Aorta (tissue), 5 donors: ENCODE results near the gene FAM131A. TPM values are rescaled to one million over a fixed set of nuclear protein-coding genes. Genes with fewer than 3 reads are reported as not detected.

Experiments
- ATAC-seq: fragments of 200-7000 bp; cut with Tn5 transposase; one replicate; pipeline ENCODE4 v1.9.1; 2022; ENCODE audit warnings: moderate library complexity; ENCODE audit not compliant: low FRiP score
- DNase-seq, 2 donors: peaks; one replicate each; pipeline ENCODE4 v3.0.0-alpha.2; 2020
- H3K27ac ChIP-seq, 2 donors: one replicate each; pipeline ENCODE4 v1.5.1; 2013; ENCODE audit warnings: low read length in 2 of 2, mild to moderate bottlenecking in 2 of 2, moderate library complexity in 2 of 2, control low read depth in 1 of 2, inconsistent platforms in 1 of 2, low read depth in 1 of 2
- H3K27me3 ChIP-seq, 2 donors: one replicate each; pipeline ENCODE4 v1.6.1; 2013; ENCODE audit warnings: control low read depth in 1 of 2, low read length in 1 of 2, mild to moderate bottlenecking in 1 of 2, moderate library complexity in 1 of 2; ENCODE audit not compliant: insufficient read depth in 2 of 2, control insufficient read depth in 1 of 2
- H3K36me3 ChIP-seq, 2 donors: one replicate each; pipeline ENCODE4 v1.6.1; 2013; ENCODE audit warnings: control low read depth in 1 of 2, low read length in 1 of 2, mild to moderate bottlenecking in 1 of 2; ENCODE audit not compliant: insufficient read depth in 2 of 2, control insufficient read depth in 1 of 2
- H3K4me1 ChIP-seq, 2 donors: one replicate each; pipeline ENCODE4 v1.6.1; 2013; ENCODE audit warnings: low read length in 2 of 2, control low read depth in 1 of 2, mild to moderate bottlenecking in 1 of 2, moderate library complexity in 1 of 2; ENCODE audit not compliant: insufficient read depth in 2 of 2, control insufficient read depth in 1 of 2
- H3K4me3 ChIP-seq, 2 donors: one replicate each; pipeline ENCODE4 v1.5.1; 2013; ENCODE audit warnings: low read length in 2 of 2, control low read depth in 1 of 2, mild to moderate bottlenecking in 1 of 2
- H3K9me3 ChIP-seq: one replicate; pipeline ENCODE4 v1.6.1; 2013; ENCODE audit warnings: mild to moderate bottlenecking, low read length; ENCODE audit not compliant: control insufficient read depth
- WGBS, 2 donors: extraction: QIAGEN DNeasy Blood & Tissue Kit; methylation state at CpG; one replicate each; pipeline ENCODE4 v1.1.7; 2013; 5-methylcytosine and 5-hydroxymethylcytosine counted together
- intact Hi-C, 2 donors: fragments of 100-400 bp; cut with DNase I; formaldehyde crosslinking; loops; one replicate each; pipeline versions ENCODE4 v1.14.2 to v1.15.0; 2022
- polyA plus RNA-seq, 2 donors: library from polyadenylated mRNA; stranded (reverse); fragments of 200-250 nt; gene quantifications; one replicate each; pipeline ENCODE4 v1.2.3, GENCODE V29; 2013
- total RNA-seq, 2 donors: library from RNA; stranded (reverse); fragmentation: NEBNext Ultra II Directional; extraction: Animal tissue kit (Norgen Biotek cat#: 25700); gene quantifications; one replicate each; pipeline ENCODE4 v1.2.1, GENCODE V29; 2021
- donor health status: healthy with polysubstance abuse.
- donor health status: Bipolar disorder and iron deficiency.
- donor health status: DM: no; HTN: no; CAD: no.
- donor health status: DM: no; HTN: no; CAD: no.
- donor health status: DM: yes; HTN: yes; CAD: no.

The FAM131A gene
- total and polyA plus RNA-seq, 4 donors: 10.6 to 40.6 (median 27.7) TPM

DNA sequence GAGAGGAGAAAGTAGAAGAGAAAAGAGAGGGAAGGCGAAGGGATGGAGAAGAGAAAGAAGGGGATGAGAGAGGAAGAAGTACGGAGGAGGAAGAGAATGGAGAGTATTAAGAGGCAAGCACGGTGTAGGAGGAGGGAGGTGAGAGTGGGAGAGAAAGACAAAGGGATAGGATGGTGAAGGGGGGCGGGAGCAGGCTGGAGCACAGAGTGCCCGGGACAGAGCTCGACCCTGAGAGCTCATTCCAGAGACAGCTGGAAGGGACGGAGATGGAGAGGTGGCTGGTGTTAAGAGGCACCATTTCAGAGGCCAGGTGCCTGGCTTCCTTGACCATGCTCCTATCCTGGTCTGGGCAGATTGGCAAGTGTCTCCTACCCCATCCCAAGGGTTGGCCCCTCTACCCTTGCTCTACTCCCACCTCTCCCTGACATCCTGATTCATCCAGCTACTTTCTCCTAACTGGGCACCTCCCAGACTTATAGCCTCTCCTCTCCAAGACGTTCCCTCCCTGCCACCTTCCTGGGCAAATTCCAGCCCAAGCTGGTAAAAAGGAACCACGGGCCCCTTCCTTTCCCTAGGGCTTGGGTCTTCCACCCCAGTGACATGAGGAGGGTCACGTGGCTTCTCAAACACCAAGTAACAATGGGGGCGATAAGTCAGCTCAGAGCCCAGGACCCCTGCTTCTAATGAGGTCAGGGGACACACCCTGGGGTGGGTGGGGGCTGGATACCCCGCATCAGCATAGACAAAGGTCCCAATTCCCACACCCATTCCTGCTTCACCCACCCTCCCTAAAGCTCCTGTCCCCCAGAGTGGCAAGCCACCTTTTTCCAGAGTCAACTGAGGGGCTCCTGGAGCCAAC is 22.9 kb downstream of the FAM131A start:
- no peaks in the 10 kb centered on the region for H3K4me1 ChIP-seq
- intact Hi-C loops: loop anchor here in 1 of 2 donors (2.0 kb wide), 1 partner anchor 21 kb away; no protein-coding TSS in a partner anchor
- ATAC-seq: no peak
- WGBS, 2 donors: 82 to 84% methylated on average over 12 of the region's 12 CpGs
- no peak overlapping the region for H3K27ac ChIP-seq
- no peaks in the 10 kb centered on the region for H3K36me3 ChIP-seq
- H3K4me3 ChIP-seq: no peak overlapping the region
- no peaks in the 10 kb centered on the region for H3K27me3 ChIP-seq
- DNase-seq: no peak
- H3K9me3 ChIP-seq: no peaks in the 10 kb centered on the region

DNA sequence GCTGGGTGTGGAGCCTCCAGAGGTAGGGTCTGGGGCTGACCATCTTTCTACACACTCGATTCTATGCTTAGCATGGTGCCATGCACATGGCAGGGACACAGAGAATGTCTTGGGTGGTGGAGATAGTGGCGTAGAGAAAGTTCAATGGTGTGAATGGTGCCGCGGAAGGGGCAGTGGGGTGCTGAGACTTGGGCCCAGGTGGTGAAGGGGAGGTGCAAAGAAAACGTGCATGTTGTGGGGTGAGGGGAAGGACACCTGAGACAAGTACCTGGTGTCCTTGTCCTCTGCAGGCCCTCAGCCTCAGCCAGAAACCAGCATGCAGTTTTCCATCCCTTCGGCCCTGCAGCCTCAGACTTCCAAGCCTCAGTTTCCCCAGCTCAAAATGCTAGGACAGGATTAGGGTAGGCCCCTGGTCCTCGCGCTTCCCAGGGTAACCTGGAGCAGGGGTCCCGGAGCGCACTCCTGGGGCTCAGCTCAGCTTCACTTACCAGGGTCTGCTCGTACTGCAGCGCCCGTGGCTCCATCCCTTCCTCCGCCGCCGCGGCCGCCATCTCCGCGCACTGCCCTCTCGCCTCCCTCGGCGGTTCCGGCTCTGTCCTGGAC is 23.6 kb downstream of the FAM131A start:
- intact Hi-C loops: loop anchor here in 1 of 2 donors (2.0 kb wide), 1 partner anchor 22 kb away; no protein-coding TSS in a partner anchor
- Histone ChIP-seq H3K4me1 (no peaks in the 10 kb centered on the region), H3K9me3 (no peaks in the 10 kb centered on the region), H3K36me3 (no peaks in the 10 kb centered on the region), H3K27me3 (no peaks in the 10 kb centered on the region), H3K27ac (peak overlapping the region; percentile 25 to 53), H3K4me3 (peak overlapping the region; percentile 78 to 85)
- 7 to 9% methylated on average over 24 of the region's 24 CpGs for WGBS, 2 donors
- no peak for ATAC-seq
- no peak for DNase-seq

DNA sequence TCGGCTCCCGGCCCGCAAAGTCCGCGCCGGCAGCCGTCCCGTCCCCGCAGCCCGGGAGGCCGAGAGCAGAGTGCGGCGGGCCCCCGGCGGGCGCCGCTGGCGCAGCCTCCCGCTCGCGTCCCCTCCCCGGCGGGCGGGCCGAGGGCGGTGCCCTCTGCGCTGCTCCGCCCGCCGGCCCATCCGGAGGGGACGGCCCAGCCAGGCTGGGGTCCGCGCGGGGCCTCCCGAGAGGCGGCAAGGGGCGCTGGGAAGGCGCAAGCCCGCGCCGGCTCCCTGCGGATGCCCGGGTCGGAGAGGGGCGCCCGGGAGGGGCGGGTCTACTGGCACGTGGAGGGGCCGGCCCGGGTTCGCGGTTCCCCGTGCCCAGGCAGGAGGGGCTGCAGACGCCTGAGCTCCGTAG is 24.1 kb downstream of the FAM131A start, which contains the start of the genes CLCN2 and POLR2H:
CLCN2 (minus strand) TSS at position 74 of the 400 bp plus-strand sequence. CDS start 126 bp downstream, outside the sequence.
POLR2H (plus strand) TSS at position 179 of the 400 bp plus-strand sequence. CDS start 1,783 bp downstream, outside the sequence.
- intact Hi-C loops: loop anchor here in 1 of 2 donors (2.0 kb wide), 1 partner anchor 23 kb away; no protein-coding TSS in a partner anchor
- Histone ChIP-seq H3K4me3 (peak within 1 kb of the TSS; percentile 78 to 85), H3K4me1 (no peaks in the 10 kb centered on the region), H3K9me3 (no peaks in the 10 kb centered on the region), H3K27ac (peak within 1 kb of the TSS; percentile 91 to 96), H3K27me3 (no peaks in the 10 kb centered on the region), H3K36me3 (no peaks in the 10 kb centered on the region)
- DNase-seq (peak; percentile 68 to 88), ATAC-seq (peak; percentile 72)
- WGBS, 2 donors: 0 to 2% methylated on average over 32 to 56 of the region's 56 CpGs

DNA sequence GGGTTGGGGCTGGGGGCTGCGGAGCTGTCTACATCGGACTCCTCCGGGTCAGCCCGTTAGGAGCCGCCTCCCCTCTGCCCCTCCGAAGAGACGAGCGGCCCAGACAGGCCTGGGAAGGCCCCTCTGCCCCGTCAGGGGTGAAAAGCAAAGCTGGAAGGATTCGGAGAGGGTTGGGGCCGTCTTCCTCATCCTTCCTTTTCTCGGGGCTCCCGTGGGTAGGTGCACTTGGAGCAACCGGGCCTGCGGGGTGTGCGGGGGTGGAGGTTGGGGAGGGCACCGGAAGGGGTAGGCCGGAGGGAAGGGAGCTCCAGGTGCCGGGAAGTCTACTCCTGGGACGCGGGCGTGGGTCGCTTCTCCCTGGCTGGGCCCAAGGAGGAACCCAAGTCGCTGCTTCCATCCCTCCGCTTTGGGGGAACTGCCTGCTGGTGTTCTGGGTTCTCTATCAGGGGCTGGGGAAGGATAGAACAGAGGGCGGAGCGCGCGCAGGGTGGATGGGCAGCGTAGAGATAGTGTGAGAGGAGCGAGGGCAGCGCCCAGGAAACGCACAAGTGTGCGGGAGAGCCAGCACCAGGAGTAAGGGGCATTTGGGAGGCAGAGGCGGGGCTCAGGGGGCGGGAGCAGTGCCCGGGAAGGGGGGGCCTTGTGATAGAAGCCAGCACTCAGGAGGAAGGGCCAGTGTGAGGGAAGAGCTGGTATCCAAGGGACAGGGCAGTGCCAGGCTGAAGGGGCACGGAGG is 24.7 kb downstream of the FAM131A start:
- no peaks in the 10 kb centered on the region for H3K9me3 ChIP-seq
- peak overlapping the region; percentile 25 to 91 for H3K27ac ChIP-seq
- peak; percentile 75 to 89 for DNase-seq
- H3K4me3 ChIP-seq: peak overlapping the region; percentile 78 to 85
- H3K27me3 ChIP-seq: no peaks in the 10 kb centered on the region
- peak; percentile 59 for ATAC-seq
- H3K36me3 ChIP-seq: no peaks in the 10 kb centered on the region
- no peaks in the 10 kb centered on the region for H3K4me1 ChIP-seq
- intact Hi-C loops: loop anchor here (2.0 kb wide), 2 partner anchors 23 to 47 kb away; partner anchors contain the start of gene EIF4G1 (in 1 of the 2)
- WGBS, 2 donors: 0% methylated on average over 38 of the region's 38 CpGs

DNA sequence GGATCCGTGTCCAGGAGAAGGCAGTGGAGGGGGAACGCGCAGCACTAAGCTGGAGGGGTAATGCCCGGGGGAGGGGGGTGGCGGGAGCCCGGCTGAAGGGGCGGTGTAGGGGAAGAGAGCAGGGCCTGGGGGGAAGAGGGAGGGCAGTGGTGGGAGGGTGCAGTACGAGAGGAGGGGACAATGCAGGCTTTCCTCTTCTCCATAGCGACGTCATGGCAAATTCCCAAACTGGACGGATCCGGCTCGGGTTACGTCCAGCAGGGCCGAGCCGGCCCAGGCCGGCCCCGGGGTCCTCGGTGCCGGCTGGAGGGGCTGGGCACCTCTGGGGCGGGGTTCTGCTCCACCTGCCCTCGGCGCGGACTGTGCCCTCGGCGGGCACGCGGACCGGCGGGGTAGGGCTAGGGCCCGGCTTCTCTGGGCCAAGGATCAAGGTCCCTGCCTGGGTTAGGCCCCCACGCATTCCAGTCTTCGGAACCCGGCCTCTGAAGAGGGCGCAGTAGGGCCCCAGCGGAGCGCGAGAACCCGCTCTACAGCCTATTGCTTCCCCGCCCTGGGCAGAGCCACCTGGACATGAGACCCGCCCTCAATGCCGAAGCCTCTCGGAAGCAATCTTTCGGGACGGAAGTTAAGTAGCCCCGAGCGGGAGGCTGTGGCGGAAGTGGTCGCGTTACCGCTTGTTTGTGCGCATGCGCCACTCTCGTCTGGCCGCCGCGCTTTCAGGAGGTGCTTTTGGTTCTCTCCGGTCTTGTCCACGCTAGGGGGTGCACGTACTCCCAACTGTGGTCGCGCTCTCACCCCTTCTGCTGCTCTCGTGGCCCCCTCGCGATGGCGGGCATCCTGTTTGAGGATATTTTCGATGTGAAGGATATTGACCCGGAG is 25.5 kb downstream of the FAM131A start:
- Histone ChIP-seq H3K4me1 (no peaks in the 10 kb centered on the region), H3K27ac (peak overlapping the region; percentile 91 to 96), H3K27me3 (no peaks in the 10 kb centered on the region), H3K36me3 (no peaks in the 10 kb centered on the region), H3K4me3 (peak overlapping the region; percentile 78 to 85), H3K9me3 (no peaks in the 10 kb centered on the region)
- 0 to 1% methylated on average over 48 to 68 of the region's 68 CpGs for WGBS, 2 donors
- intact Hi-C loops: loop anchor here in 1 of 2 donors (2.0 kb wide), 1 partner anchor 48 kb away; the partner anchor contains the start of gene EIF4G1
- DNase-seq (peak; percentile 97 to 98), ATAC-seq (peak; percentile 93)

DNA sequence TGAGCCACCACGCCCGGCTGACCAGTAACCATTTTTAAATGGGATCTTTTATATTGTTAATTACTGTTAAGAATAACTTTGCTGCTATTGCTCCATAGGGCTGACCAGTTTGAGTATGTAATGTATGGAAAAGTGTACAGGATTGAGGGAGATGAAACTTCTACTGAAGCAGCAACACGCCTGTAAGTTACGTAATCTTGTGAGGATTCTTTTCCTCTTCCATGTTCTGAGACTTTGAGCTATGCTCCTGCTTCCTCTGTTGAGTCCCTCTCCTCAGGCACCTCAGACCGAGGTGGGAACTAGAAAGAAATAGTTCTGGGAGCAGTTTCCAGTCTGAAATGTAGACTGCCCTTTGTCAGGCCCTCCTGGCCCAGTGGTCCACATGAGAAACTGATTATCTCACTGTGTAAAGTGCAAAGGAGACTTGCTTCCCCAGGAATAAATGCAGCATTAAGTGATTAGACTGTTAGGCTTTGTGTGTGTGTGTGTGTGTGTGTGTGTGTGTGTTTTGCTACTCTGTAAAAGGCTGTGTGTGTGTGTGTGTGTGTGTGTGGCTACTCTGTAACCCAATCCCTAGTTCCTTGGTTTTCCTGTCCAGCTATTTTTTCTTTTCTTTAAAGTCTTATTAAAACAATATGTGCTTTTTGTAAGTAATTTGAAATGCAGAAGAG is 29.4 kb downstream of the FAM131A start:
- no peak overlapping the region for H3K27ac ChIP-seq
- ATAC-seq (no peak), DNase-seq (no peak)
- no peak overlapping the region for H3K4me3 ChIP-seq
- H3K27me3 ChIP-seq: no peaks in the 10 kb centered on the region
- no peaks in the 10 kb centered on the region for H3K9me3 ChIP-seq
- 83 to 88% methylated on average over 5 of the region's 5 CpGs for WGBS, 2 donors
- intact Hi-C loops: no loop called here
- peaks cover 3 to 4% of the 10 kb centered on the region in 2 donors for H3K4me1 ChIP-seq
- no peaks in the 10 kb centered on the region for H3K36me3 ChIP-seq

DNA sequence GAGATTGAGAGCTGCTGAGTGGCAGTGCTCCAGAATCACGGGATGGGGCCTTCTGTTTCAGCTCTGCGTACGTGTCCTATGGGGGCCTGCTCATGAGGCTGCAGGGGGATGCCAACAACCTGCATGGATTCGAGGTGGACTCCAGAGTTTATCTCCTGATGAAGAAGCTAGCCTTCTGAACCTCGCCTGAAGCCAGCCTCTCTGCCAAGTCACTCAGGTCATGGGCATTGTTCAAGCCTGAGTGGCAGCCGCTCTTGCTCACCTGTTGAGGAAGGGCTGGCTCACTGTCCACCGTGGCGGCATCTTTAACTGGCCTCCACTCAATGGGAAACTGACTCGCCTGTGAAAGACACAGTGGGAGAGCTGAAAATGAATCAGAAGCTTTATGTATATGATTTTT is 30.7 kb downstream of the FAM131A start:
- ATAC-seq (no peak), DNase-seq (no peak)
- H3K4me3 ChIP-seq: no peak overlapping the region
- peak overlapping the region in 1 of 2 donors; percentile 4 for H3K27ac ChIP-seq
- intact Hi-C loops: no loop called here
- H3K36me3 ChIP-seq: no peaks in the 10 kb centered on the region
- no peaks in the 10 kb centered on the region for H3K27me3 ChIP-seq
- peaks cover 3 to 4% of the 10 kb centered on the region in 2 donors for H3K4me1 ChIP-seq
- WGBS, 2 donors: 66 to 71% methylated on average over 9 of the region's 9 CpGs
- H3K9me3 ChIP-seq: no peaks in the 10 kb centered on the region
